SK-N-SH treated with all-trans-retinoic acid at 6 μM for 48 hours (cell line): ENCODE data around the gene ARSJ.
"Not testable (repeated sequence)": the region's sequence is repeated elsewhere in the genome, so short reads cannot be mapped to it uniquely, and the experiment has no call there.

Experiments
- ATAC-seq: fragments of 200-7000 bp; cut with Tn5 transposase; 3 replicates; pipeline ENCODE4 v1.9.1; 2020; ENCODE audit warnings: mild to moderate bottlenecking, moderate library complexity
- ARNTL ChIP-seq: fragments of 450-650 bp; formaldehyde crosslinking; IDR thresholded peaks from 2 replicates; pipeline ENCODE4 v1.5.0; 2020; ENCODE audit warnings: low read depth, mild to moderate bottlenecking, moderate library complexity, borderline replicate concordance
- BACH2 ChIP-seq: fragments of 250-450 bp; sonication (Bioruptor Pico); IDR thresholded peaks from 2 replicates; pipeline ENCODE4 v1.9.0; 2021; ENCODE audit warnings: mild to moderate bottlenecking, borderline replicate concordance
- CSDC2 ChIP-seq: fragments of 250-450 bp; sonication (Bioruptor Pico); IDR thresholded peaks from 2 replicates; pipeline ENCODE4 v1.5.0; 2020; ENCODE audit warnings: mild to moderate bottlenecking, moderate library complexity
- ESRRG ChIP-seq: fragments of 250-450 bp; sonication (Bioruptor Pico); IDR thresholded peaks from 2 replicates; pipeline ENCODE4 v1.6.1; 2021; ENCODE audit warnings: mild to moderate bottlenecking
- GLIS3 ChIP-seq: fragments of 250-450 bp; sonication (Bioruptor Pico); IDR thresholded peaks from 2 replicates; pipeline ENCODE4 v1.5.0; 2020; ENCODE audit warnings: mild to moderate bottlenecking, moderate library complexity
- ISL1 ChIP-seq: fragments of 250-450 bp; sonication (Bioruptor Pico); IDR thresholded peaks from 2 replicates; pipeline ENCODE4 v2.1.2; 2022; ENCODE audit warnings: mild to moderate bottlenecking, moderate library complexity
- OSR1 ChIP-seq: fragments of 250-450 bp; sonication (Bioruptor Pico); IDR thresholded peaks from 2 replicates; pipeline ENCODE4 v1.8.0; 2022; ENCODE audit warnings: moderate library complexity, mild to moderate bottlenecking, inconsistent platforms
- PATZ1 ChIP-seq: fragments of 250-450 bp; sonication (Bioruptor Pico); IDR thresholded peaks from 2 replicates; pipeline ENCODE4 v1.8.0; 2020; ENCODE audit warnings: mild to moderate bottlenecking, moderate library complexity, borderline replicate concordance
- POU6F1 ChIP-seq: fragments of 250-450 bp; sonication (Bioruptor Pico); IDR thresholded peaks from 2 replicates; pipeline ENCODE4 v1.8.0; 2021; ENCODE audit warnings: low read depth, mild to moderate bottlenecking, moderate library complexity, borderline replicate concordance
- PPARA ChIP-seq: fragments of 250-450 bp; sonication (Bioruptor Pico); IDR thresholded peaks from 2 replicates; pipeline ENCODE4 v1.5.0; 2020; ENCODE audit warnings: mild to moderate bottlenecking, borderline replicate concordance
- SNAI2 ChIP-seq: fragments of 250-450 bp; sonication (Bioruptor Pico); IDR thresholded peaks from 2 replicates; pipeline ENCODE4 v1.5.0; 2020; ENCODE audit warnings: mild to moderate bottlenecking, moderate library complexity
- TCF4 ChIP-seq: fragments of 250-450 bp; sonication (Bioruptor Pico); IDR thresholded peaks from 2 replicates; pipeline ENCODE4 v1.8.0; 2021; ENCODE audit warnings: mild to moderate bottlenecking, moderate library complexity, borderline replicate concordance
- TOX ChIP-seq: fragments of 250-450 bp; sonication (Bioruptor Pico); IDR thresholded peaks from 2 replicates; pipeline ENCODE4 v1.8.0; 2021; ENCODE audit warnings: mild to moderate bottlenecking, moderate library complexity, borderline replicate concordance
- ZC3H10 ChIP-seq: fragments of 250-450 bp; sonication (Bioruptor Pico); IDR thresholded peaks from 2 replicates; pipeline ENCODE4 v1.5.1; 2021; ENCODE audit warnings: mild to moderate bottlenecking, moderate library complexity
- ZFP3 ChIP-seq: fragments of 250-450 bp; sonication (Bioruptor Pico); IDR thresholded peaks from 2 replicates; pipeline ENCODE4 v1.5.0; 2020; ENCODE audit warnings: mild to moderate bottlenecking, moderate library complexity
- ZNF565 ChIP-seq: fragments of 450-650 bp; formaldehyde crosslinking; conservative IDR thresholded peaks from 2 replicates; pipeline ENCODE4 v1.5.0; 2020; ENCODE audit warnings: low read depth, mild to moderate bottlenecking, moderate library complexity
- ZNF70 ChIP-seq: fragments of 450-650 bp; formaldehyde crosslinking; IDR thresholded peaks from 2 replicates; pipeline ENCODE4 v1.5.0; 2020; ENCODE audit warnings: mild to moderate bottlenecking, moderate library complexity
- ZNF8 ChIP-seq: fragments of 450-650 bp; formaldehyde crosslinking; IDR thresholded peaks from 2 replicates; pipeline ENCODE4 v1.5.0; 2020; ENCODE audit warnings: mild to moderate bottlenecking, moderate library complexity
- TF ChIP-seq, protein P1 (sequence below): fragments of 250-450 bp; sonication (Bioruptor Pico); IDR thresholded peaks from 2 replicates; pipeline ENCODE4 v1.5.1; 2020; ENCODE audit warnings: low read depth, mild to moderate bottlenecking, moderate library complexity
- TF ChIP-seq, protein P2 (sequence below): fragments of 250-450 bp; sonication (Bioruptor Pico); IDR thresholded peaks from 2 replicates; pipeline ENCODE4 v1.5.1; 2021; ENCODE audit warnings: mild to moderate bottlenecking, moderate library complexity

Gene ARSJ

GRCh38 chr4:113943085-113943484 is 36.4 kb downstream of the ARSJ start:
- TF ChIP-seq PPARA (CRISPR knock-in tag), result no peak
- TF ChIP-seq ZFP3 (CRISPR knock-in tag), result peak; percentile 91
- TF ChIP-seq, protein P1, sequence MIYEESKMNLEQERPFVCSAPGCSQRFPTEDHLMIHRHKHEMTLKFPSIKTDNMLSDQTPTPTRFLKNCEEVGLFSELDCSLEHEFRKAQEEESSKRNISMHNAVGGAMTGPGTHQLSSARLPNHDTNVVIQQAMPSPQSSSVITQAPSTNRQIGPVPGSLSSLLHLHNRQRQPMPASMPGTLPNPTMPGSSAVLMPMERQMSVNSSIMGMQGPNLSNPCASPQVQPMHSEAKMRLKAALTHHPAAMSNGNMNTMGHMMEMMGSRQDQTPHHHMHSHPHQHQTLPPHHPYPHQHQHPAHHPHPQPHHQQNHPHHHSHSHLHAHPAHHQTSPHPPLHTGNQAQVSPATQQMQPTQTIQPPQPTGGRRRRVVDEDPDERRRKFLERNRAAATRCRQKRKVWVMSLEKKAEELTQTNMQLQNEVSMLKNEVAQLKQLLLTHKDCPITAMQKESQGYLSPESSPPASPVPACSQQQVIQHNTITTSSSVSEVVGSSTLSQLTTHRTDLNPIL (CRISPR knock-in tag), result no peak

GRCh38 chr4:113941836-113942235 is 37.6 kb downstream of the ARSJ start:
- no peak for TF ChIP-seq TOX (CRISPR knock-in tag)
- no peak for TF ChIP-seq PATZ1 (CRISPR knock-in tag)
- no peak for TF ChIP-seq ARNTL (CRISPR knock-in tag)
- TF ChIP-seq POU6F1 (CRISPR knock-in tag), result no peak
- TF ChIP-seq, protein P2, sequence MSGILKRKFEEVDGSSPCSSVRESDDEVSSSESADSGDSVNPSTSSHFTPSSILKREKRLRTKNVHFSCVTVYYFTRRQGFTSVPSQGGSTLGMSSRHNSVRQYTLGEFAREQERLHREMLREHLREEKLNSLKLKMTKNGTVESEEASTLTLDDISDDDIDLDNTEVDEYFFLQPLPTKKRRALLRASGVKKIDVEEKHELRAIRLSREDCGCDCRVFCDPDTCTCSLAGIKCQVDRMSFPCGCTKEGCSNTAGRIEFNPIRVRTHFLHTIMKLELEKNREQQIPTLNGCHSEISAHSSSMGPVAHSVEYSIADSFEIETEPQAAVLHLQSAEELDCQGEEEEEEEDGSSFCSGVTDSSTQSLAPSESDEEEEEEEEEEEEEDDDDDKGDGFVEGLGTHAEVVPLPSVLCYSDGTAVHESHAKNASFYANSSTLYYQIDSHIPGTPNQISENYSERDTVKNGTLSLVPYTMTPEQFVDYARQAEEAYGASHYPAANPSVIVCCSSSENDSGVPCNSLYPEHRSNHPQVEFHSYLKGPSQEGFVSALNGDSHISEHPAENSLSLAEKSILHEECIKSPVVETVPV (CRISPR knock-in tag), result no peak
- TF ChIP-seq CSDC2, result no peak
- no peak for TF ChIP-seq BACH2 (CRISPR knock-in tag)
- no peak for TF ChIP-seq TCF4 (CRISPR knock-in tag)
- no peak for TF ChIP-seq ESRRG (CRISPR knock-in tag)
- no peak for TF ChIP-seq ISL1
- no peak for TF ChIP-seq SNAI2 (CRISPR knock-in tag)
- TF ChIP-seq, protein P1 (CRISPR knock-in tag), result no peak
- no peak for TF ChIP-seq ZNF565 (CRISPR knock-in tag)
- TF ChIP-seq ZNF8 (CRISPR knock-in tag), result no peak
- TF ChIP-seq ZC3H10, result no peak
- no peak for TF ChIP-seq GLIS3 (CRISPR knock-in tag)
- no peak for TF ChIP-seq ZNF70 (CRISPR knock-in tag)
- TF ChIP-seq PPARA (CRISPR knock-in tag), result no peak
- ATAC-seq, result no peak

More at GRCh38 chr4:113943085-113943484, 36.4 kb downstream of the ARSJ start:
- ATAC-seq, result no peak

GRCh38 chr4:113940103-113940502 is 39.3 kb downstream of the ARSJ start:
- not testable (repeated sequence) for ATAC-seq
- peak; percentile 90 for TF ChIP-seq ZNF8 (CRISPR knock-in tag)

GRCh38 chr4:113935190-113935589 is 44.3 kb downstream of the ARSJ start:
- no peak for ATAC-seq
- TF ChIP-seq PPARA (CRISPR knock-in tag), result no peak
- TF ChIP-seq OSR1 (CRISPR knock-in tag), result no peak
- TF ChIP-seq ZFP3 (CRISPR knock-in tag), result no peak
- no peak for TF ChIP-seq ZNF70 (CRISPR knock-in tag)
- no peak for TF ChIP-seq POU6F1 (CRISPR knock-in tag)

- not testable (repeated sequence) for ATAC-seq
Measured at GRCh38 chr4:113924706-113925105, 54.7 kb downstream of the ARSJ start.
